GM18867 (cell line): Measurements from ENCODE around the gene AIG1.
A peak's percentile ranks its signal among the peaks of the same experiment; 100 is the strongest.
"Not testable (repeated sequence)": the region's sequence is repeated elsewhere in the genome, so short reads cannot be mapped to it uniquely, and the experiment has no call there.

Experiments
- ATAC-seq: cut with Tn5 transposase; IDR thresholded peaks from one replicate; pipeline ENCODE4 v1.9.1; 2021; ENCODE audit warnings: mild to moderate bottlenecking, moderate library complexity; ENCODE audit not compliant: unreplicated experiment

Gene AIG1

DNA sequence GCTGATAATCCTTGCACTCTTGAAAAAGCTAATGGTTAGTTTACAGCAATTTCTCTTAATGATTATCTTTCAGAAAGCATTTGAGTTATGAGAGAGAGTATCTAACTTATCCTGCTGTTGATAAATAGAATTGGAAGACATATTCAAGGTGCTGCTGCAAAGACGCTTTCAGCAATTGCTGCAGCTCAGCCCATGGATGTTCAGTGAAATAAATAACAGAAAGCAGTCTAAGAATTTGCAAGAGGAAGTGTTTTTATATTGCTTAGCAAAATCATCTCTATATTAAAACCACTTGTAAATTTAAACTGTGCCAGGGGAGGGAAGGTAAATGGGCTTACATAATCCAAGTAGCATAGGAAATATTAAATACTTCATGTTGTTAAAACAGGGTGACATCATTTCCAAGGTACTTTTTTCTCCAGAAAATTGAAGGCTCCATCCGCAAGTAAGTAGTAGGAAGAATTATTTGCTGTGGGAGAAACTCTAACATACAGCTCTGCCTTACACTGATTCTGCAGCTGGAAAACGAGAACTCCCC is 201.3 kb downstream of the AIG1 start:
- no peak for ATAC-seq

DNA sequence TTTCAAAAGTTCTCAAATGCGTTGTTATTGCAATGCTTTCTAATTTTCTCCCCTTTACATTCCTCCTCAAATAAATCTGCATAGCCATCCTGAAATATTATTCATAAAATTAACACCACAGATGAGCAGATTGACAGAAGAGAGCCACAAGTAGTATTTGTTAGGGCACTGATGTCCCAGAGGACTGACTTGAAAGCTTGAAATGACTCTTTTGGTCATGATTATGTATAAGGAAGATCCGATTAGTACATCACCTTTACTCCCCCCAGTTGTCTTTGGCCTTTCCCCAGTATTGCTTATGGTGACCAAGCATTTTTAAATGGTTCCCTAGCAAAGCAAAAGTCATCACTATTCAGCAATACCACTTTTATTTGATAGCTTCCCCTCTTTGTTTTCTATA is 202.2 kb downstream of the AIG1 start:
- ATAC-seq: peak; percentile 62

DNA sequence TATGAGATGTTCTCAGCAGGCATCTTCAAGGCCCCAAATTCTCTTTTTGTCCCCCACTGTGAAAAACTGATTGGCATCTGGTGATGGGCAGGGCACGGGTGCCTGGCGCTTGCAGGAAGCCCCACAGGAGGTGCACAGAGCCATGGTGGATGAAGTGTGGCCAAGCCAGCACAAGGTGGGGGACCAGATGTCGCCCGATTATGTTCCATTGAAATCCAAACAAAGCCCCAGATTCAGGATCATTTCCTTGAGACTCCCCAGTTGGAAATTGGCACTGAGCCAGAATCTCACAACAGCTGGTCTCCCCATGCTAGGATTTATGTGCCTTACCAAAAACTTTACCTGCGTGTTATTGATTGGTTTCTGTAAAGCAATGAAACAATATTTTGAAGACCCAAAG is 203.7 kb downstream of the AIG1 start:
- ATAC-seq: no peak

DNA sequence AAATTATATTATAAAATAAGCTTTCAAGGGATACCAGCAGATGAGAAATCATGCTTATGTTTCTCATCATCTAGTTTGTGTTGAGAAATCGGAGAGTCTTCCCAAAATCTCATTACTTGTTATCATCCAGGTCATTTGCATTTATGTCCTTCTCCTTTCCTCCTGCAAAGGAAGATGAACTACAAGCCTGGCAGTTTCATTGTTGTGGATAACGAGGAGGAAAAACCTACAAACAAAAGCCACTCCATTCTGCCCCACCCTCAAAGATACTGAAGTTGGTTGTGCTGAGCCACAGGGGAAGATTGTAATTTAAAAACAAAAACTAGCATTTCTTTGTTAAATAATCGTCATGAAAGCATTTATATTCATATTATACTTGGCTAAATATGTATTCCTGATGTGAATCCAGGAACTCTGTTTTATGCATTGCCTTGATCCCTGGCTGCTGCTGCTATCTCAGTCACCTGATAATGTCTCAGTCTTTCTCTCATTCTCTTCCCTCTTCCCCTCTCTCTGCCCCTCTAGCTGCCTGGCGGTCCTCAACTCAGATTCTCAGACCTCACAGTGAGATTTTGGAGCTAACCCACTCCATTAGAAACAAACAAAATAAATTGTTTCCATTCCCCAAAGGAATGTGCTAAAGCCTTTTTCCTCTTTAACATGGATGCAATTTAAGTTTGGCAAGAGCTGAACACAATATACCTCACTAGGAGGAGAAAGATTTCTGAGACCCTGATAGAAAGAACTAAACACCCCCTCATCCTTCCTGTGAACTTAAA is 204.5 kb downstream of the AIG1 start:
- ATAC-seq: no peak

DNA sequence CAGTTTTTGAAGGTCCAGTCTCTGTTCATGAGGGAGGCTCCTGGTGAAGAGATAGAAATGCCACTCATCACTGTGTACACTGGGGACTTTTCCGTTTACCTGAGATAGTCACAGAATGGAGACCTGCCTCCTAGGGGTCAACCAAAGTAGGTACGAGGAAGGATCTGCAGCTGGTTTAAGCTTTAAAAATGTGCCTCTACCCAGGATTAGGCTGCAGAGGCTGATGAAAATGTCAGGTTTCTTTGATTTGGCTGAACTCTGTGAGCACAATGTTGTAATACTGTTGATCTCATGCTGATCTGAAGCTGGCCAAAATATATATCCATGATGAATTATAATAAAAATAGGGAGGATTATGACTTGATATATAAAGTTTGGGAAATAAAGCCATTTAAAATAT is 207.1 kb downstream of the AIG1 start:
- ATAC-seq: no peak

DNA sequence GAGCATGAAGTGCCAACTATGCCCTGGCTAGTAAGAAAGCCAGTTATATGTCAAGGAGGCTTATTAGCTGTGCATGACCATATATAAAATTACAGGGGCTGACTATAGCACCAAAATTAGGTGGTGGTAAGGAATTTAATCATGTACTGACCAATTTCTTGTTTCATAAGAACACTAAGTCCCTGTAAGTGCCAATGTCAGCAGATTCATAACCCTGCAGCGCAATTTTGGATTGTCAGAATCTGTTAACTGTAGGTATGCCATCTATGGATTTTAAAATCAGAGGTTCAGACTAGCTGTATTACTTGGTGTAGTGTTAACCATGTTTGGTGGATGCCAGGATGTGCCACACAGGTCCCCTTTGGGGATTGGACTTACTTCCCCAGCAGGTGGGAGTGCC is 207.8 kb downstream of the AIG1 start:
- no peak for ATAC-seq

DNA sequence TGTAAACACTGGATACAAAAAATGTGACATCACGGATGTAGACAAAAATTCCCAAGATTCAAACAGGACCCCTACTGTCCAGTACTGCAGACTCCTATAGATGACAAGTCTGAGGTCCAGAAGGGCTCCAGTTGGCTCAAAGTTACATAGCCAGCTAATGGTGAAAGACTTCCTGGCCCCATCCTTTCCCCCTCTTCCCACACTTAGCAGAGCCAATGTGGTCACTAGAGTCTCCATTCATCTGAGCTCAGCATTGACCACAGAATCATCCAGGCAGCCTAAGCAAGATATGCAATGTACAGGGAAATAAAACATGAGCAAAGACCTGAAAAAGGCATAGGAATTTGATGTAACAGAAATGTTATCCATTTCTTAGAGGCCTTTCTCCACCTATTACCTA is 209.3 kb downstream of the AIG1 start:
- ATAC-seq: no peak

DNA sequence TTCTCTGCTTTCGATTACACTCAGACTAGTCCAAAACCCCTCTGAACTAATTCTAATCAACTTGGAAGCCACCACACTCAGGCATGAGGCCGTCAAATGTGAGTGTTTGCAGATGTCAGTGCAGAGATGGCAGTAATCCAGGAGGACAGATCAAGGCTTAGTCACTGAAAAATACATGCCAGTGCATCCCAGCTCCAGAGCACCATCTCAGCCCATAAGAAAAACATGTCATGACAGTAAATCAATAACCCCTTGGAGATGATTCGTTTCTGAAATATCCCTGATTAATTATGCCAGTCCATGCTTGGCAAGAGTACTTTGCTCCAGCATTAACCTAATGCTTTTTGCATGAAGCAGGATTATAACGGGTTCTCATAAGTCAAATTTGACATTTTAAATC is 210.3 kb downstream of the AIG1 start:
- ATAC-seq: no peak

DNA sequence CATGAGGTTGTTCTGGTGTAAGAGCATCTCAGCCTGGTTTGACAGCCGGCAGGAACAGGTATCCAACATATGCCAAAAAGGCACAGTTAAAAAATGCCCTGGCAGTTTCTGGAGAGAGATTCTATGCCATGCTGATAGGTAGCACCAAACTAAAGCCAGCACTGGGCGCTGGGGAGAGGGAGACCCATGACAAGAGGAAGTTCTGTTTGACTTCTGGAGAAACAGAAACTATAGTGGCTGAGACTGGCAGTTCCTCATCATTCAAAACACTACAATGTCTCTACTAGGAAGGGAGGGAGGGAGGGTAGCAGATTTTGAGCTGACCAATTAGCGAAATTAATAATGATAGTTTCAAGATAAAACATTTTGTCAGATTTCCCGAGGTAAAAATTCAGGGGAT is 215.7 kb downstream of the AIG1 start:
- peak; percentile 100 for ATAC-seq

DNA sequence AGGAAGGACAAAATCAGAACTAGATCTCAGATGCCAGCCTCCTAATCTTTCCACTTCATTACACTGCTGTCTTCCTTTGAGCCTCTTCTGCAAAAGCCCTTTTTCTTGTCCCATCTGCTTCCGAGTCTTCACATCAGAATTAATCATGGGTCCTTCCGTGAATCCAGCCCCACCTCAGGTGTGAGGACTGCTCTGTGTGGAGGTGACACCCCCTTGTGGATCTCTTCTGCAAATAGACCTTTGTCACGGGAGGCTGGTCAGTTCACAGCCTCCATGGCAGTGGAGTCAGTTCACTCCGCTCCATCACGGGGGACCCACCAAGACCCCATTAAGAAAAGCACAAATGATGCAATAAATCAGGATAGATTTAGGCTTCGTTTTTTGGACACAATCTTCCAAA is 218.7 kb downstream of the AIG1 start:
- no peak for ATAC-seq

DNA sequence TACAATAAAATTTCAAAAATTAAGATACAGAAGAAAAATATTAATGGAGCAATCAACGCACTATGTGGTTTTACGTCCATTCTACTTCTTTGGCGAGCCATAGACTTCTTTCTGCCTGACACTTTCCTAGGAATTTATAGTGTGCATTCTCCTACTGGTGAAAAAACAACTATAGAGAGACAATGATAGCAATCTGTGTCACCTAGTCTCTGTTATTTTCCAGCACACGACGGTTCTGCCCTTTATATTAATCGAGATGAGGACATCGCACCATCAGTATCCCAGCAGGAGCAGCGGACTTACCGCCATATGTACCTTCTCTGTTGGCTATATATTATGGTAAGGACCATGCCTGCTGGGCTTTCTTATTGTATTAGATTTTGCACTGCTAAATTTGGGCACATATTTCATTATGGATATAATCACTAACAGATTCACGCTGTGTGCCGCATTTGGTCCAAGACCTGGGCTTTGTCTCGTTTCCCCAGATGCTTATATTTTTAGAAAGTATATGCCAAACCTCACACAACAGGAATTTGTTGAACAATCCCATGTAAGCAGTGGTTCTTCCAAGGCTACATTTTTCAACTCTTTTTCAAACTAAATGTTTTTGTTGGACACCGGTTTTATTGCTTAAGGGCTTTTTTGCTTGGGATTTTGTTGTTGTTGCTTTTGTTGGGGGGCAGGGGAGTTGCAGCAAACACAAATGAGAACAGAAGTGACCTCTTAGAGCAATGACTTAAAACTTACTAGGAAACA is 223.4 kb downstream of the AIG1 start:
- ATAC-seq: no peak

DNA sequence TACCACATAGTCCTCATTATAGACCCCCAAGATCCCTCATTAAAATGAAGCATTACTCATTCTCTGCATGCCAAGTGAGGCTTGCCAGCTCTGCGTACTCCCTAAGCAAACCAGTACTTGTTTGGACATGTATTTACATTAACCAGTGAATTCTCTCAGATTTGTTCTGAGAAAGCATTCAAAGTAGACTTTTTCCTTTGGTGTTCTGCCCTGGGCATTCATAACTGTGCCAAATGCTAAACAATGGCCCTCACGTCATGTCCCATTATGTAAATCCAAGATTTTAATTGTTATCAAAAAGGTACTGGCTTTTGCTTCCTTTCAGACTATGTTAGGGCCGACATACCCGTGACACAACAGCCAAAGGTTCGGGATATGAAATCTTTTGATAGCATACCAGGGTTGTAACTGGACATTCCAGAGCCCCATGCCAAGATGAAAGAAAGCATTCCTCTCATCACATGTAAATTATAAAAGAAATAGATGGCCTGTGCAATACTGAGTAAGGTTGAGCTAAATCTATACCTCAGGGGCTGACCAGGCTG is 225.6 kb downstream of the AIG1 start:
- no peak for ATAC-seq

DNA sequence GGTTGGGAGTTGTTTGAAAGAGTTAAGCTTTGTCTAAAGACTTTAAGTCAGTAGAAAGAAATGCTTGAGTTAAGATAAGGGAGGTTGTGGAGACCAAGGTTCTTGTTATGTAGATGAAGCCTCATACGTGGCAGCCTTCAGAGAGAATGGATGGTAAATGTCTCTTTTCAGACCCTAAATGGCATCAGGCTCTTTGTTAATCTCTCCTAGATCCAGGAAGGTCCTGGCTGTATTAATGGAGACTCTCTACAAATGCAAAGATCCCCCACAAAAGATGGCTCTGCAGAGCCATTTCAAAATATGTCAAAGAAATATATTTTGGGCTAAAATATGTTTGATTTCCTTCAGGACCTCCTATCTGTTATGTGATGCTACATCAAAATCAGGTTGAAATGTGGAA is 228.2 kb downstream of the AIG1 start:
- ATAC-seq: no peak

DNA sequence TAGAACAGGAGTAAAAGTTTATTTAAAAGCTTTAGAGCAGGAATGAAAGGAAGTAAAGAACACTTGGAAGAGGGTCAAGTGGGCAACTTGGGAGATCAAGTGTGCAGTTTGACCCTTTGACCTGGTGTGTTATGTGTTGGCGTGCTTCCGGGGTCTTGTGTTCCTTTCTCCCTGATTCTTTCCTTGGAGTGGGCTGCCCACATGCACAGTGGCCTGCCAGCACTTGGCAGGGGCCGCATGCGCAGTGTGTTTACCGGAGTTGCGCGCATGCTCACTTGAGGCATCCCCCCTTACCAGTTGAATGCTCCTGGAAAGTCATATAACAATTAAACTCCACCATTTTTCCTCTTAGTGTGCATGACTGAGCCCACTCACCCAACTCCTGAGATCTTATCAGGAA is 229.5 kb downstream of the AIG1 start:
- no peak for ATAC-seq

DNA sequence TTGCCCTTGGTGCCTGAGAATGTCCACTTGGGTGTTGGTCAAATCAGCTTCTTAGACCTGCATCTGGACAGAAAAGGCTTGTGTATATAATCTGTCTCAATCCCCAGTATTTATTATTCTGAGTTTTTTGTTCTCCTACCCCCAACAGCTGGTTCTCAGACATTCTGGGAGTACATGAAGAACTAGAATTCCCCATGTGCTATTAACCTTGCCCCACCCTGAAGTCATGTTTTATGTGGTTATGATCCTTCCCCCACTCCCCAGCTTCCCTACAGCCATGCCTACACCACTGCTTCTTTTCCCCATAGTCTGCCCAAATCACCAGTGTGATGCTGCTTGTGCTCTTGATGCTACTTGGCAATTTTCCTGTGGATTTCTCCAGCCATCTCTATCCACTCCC is 232.8 kb downstream of the AIG1 start:
- ATAC-seq: no peak

DNA sequence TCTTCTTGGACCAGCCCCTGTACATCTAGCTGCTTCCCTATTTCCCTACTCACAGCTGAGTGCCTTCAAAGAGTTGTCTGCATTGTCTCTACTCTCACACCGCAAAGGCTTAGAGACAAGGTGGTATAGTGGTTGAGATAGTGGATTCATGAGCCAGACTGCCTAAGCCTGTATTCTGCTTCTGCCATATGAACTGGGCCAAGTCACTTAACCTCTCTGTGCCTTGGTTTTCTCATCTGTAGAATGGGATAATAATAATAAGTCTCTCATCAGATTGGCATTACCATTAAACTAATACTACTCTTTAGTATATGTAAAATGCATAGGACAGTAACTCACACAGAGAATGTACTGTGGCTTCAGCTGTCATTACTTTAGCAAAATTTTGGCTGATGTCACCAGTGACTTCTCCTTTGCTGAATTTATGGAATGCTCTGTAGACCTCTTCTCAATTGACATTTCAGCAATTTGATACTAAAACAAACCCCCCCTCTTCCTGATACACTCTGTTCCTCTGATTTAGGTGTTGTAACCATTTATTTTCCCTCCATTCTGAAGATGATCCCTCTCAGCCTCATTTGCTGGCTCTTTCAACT is 233.7 kb downstream of the AIG1 start:
- no peak for ATAC-seq

DNA sequence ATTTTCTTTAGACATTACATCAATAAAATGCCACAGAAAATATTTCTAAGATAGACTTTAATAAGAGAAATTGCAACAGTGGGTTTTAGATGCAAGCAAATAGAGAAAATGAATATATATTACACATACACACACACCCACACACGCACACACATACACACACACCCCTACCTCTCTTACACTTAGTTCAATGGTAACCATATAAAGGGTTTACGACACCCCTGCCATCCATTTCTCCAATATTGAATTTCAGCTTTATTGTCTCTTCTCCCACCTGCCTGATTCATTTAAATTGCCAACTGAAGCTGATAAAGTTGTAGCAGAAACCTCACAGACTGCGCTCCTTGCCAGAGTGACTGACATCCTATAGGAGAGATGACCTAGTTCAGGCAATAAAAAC is 235.2 kb downstream of the AIG1 start:
- no peak for ATAC-seq

DNA sequence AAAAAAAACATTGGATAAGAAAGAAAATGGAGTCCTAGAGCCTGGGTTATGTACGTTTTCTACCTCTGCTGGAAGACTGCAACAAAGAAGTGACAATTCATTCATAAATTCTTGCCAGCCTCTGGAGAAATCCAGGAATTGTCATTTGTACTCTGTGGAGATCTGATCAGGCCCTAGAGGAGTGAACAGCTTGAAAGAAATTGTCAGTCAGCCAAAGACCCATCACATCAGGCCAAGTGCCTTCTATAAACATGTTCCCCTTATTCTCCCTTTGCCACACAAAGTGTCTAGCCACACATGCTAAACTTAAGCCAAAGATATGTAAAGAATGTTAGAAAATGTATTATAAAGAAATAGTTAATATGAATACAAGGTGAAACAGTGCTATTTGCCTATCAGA is 237.4 kb downstream of the AIG1 start:
- ATAC-seq: no peak

DNA sequence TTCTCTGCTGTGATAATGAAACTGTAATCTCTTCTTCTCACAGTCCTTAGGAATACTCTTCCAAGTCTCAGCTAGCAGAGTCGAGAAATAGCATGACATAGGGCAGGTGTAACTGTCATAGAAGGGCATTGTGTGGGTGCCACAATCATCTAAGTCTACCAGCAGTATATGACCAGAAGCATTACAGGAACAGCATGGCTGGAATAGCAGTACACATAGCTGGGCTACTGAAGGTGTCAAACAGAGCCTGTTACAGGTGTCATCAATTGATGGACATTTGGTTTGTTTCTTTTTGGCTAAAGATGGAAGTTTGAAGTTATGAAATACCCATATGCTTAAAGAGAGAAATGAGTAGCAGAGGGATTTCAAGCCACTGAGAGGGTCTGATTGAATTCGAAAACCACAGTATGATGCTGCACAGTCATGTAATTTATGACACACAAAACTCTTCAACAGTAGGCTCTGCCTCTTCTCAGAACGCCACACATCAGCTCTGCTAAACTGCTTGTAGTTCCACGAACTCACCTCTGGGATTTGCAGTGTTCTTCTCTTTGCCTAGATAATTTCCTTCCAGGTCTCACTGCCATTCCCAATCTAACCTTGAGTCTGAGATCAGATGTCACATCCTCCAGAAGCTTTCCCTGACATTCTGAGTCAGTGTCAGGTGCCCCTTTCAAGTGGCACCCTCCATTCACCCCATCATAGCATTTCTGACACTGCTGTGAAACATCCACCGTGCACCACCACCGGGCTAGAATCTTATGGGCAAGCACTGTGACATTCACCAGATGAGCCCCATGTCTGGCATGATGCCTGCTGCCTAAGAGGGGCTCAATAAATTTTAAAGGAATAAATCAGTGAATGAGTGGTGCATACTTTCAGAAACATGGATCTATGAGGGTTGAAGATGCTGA is 238.8 kb downstream of the AIG1 start:
- peak; percentile 97 for ATAC-seq

DNA sequence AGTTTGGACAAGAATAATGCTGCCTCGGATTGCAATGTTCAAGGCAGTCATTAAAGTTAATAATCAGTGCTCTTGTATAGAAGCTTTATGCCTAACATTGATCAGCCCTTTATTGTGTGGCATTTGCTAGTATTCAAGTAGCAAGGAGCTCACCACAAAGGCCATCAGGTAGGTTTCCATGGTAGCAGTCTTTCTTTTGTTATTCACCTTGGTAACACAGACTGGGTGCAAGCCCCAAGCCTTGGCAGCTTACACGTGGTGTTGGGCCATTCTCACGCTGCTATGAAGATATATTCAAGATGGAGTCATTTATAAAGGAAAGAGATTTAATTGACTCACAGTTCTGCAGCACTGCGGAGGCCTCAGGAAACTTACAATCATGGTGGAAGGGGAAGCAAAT is 240.5 kb downstream of the AIG1 start:
- ATAC-seq: no peak

DNA sequence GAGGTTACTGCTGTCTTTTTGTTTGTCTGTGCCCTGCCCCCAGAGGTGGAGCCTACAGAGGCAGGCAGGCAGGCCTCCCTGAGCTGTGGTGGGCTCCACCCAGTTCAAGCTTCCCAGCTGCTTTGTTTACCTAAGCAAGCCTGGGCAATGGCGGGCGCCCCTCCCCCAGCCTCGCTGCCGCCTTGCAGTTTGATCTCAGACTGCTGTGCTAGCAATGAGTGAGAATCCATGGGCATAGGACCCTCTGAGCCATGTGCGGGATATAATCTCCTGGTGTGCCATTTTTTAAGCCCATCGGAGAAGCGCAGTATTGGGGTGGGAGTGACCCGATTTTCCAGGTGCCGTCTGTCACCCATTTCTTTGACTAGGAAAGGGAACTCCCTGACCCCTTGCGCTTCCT is 247.1 kb downstream of the AIG1 start:
- ATAC-seq: not testable (repeated sequence)
